ENCODE data around the gene OGFR. TPM values are rescaled to one million over a fixed set of nuclear protein-coding genes. Genes with fewer than 3 reads are reported as not detected.

OGFR gene
- total RNA-seq, 1 donor = 39.1 TPM

DNA sequence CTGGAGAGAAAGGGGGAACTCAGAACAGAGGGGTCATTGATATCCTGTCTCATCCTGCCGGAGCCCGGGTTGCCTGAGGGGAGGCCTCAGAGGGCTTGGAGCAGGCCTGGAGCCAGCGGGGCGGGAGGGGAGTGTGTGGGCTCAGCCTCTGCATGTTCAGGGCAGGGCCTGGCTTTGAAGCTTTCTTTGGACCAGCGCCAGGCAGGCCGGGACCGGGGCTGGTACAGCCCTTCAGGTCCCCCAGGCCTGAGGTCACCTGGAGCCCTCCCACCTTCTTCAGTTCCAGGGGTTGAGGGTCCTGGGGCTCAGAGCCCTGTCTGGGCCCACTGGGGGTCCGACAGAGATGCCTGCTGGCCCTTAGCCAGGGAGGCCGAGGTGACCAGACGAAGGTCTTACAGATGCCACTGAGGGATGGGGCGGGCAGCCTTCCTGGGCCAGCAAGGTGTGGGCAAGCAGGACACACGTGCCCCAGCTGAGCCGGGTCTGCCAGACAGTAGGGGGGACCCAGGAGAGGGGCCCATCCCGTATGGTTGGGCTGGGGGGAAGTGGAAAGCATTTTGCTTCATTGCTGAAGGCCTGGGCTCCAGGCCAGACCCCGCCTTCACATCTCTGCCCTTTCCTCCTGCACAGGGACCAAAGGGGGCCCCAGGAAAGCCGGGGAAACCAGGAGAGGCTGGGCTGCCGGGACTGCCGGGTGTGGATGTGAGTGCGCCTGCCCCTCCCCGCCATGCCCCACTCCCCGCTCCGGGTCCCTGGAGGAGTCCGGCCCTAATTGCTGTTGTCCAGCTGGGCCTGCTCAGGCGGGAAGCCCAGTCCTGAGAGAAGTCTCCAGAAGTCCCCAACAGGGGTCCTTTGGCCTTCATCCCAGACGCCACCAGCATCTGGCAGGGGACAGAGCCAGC, 14.2 kb downstream of the OGFR start:
- H4K20me1 ChIP-seq (ENCODE audit: insufficient read depth, low read length) = peaks cover 4% of the 10 kb centered on the region

DNA sequence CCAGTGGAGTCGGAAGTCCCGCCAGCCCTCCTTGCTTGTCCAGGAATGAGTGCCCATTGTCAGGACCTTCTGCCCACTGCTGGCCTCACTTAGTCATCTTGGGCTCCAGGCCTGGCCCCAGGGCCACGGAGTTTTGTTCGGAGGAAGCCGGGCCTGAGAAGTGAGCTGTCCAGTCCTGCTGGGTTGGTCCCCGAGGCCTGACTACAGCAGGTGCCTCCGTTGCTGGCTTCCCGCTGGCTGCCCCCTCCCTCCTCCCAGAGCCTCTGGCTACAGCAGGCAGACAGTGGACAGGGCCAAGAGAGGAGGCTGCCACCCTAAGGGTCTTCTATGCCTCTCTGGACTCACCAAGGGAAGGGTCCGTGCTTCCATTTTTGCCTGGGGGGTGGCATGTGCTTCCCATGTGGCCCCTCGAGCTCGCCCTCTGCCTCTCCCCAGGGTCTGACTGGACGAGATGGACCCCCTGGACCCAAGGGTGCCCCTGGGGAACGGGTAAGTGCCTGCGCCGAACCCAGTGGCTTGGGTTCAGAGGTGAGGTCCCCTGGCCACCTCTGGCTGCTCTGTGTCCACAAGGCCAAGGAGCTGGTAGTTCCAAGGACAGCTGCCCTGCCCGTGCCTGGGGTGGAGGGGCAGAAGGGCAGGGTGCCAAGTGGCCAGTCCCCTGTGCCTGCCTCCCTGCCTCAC, 15.0 kb downstream of the OGFR start:
- H3K79me2 ChIP-seq (ENCODE audit: insufficient read depth, low read length) = no peaks in the 10 kb centered on the region
- H4K20me1 ChIP-seq (ENCODE audit: insufficient read depth, low read length) = no peaks in the 10 kb centered on the region
- peaks cover 25% of the 10 kb centered on the region for H3K4me1 ChIP-seq (ENCODE audit: insufficient read depth, low read length)
- no peaks in the 10 kb centered on the region for H3K36me3 ChIP-seq (ENCODE audit: insufficient read depth, low read length)
- peak; percentile 100 for DNase-seq (ENCODE audit: insufficient read length, low spot score, missing footprints)
- no peak overlapping the region for H2AFZ ChIP-seq (ENCODE audit: low read length)
- peaks cover 38% of the 10 kb centered on the region for H3K27me3 ChIP-seq (ENCODE audit: insufficient read depth, low read length)
- no peak overlapping the region for H3K27ac ChIP-seq (ENCODE audit: low read depth, low read length)
- H3K4me3 ChIP-seq (ENCODE audit: insufficient read depth, low read length) = no peak overlapping the region
- TF ChIP-seq, protein P1, sequence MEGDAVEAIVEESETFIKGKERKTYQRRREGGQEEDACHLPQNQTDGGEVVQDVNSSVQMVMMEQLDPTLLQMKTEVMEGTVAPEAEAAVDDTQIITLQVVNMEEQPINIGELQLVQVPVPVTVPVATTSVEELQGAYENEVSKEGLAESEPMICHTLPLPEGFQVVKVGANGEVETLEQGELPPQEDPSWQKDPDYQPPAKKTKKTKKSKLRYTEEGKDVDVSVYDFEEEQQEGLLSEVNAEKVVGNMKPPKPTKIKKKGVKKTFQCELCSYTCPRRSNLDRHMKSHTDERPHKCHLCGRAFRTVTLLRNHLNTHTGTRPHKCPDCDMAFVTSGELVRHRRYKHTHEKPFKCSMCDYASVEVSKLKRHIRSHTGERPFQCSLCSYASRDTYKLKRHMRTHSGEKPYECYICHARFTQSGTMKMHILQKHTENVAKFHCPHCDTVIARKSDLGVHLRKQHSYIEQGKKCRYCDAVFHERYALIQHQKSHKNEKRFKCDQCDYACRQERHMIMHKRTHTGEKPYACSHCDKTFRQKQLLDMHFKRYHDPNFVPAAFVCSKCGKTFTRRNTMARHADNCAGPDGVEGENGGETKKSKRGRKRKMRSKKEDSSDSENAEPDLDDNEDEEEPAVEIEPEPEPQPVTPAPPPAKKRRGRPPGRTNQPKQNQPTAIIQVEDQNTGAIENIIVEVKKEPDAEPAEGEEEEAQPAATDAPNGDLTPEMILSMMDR (IDR thresholded peaks at IDR 0.05; ENCODE audit: extremely low read depth, low read depth, low read length) = no peak
- no peak overlapping the region for H3K4me2 ChIP-seq (ENCODE audit: insufficient read depth, low read length)
- H3K9me3 ChIP-seq (ENCODE audit: low read depth, low read length) = no peaks in the 10 kb centered on the region

More for the DNA sequence above, 14.2 kb downstream of the OGFR start:
- TF ChIP-seq, protein P1 (IDR thresholded peaks at IDR 0.05; ENCODE audit: extremely low read depth, low read depth, low read length) = no peak
- Histone ChIP-seq H3K4me2 (ENCODE audit: insufficient read depth, low read length) (no peak overlapping the region), H3K79me2 (ENCODE audit: insufficient read depth, low read length) (no peaks in the 10 kb centered on the region), H3K9me3 (ENCODE audit: low read depth, low read length) (no peaks in the 10 kb centered on the region), H3K4me3 (ENCODE audit: insufficient read depth, low read length) (no peak overlapping the region), H3K36me3 (ENCODE audit: insufficient read depth, low read length) (no peaks in the 10 kb centered on the region), H3K4me1 (ENCODE audit: insufficient read depth, low read length) (peaks cover 21% of the 10 kb centered on the region), H3K27me3 (ENCODE audit: insufficient read depth, low read length) (peaks cover 41% of the 10 kb centered on the region), H2AFZ (ENCODE audit: low read length) (no peak overlapping the region), H3K27ac (ENCODE audit: low read depth, low read length) (no peak overlapping the region)
- peak; percentile 97 for DNase-seq (ENCODE audit: insufficient read length, low spot score, missing footprints)

DNA sequence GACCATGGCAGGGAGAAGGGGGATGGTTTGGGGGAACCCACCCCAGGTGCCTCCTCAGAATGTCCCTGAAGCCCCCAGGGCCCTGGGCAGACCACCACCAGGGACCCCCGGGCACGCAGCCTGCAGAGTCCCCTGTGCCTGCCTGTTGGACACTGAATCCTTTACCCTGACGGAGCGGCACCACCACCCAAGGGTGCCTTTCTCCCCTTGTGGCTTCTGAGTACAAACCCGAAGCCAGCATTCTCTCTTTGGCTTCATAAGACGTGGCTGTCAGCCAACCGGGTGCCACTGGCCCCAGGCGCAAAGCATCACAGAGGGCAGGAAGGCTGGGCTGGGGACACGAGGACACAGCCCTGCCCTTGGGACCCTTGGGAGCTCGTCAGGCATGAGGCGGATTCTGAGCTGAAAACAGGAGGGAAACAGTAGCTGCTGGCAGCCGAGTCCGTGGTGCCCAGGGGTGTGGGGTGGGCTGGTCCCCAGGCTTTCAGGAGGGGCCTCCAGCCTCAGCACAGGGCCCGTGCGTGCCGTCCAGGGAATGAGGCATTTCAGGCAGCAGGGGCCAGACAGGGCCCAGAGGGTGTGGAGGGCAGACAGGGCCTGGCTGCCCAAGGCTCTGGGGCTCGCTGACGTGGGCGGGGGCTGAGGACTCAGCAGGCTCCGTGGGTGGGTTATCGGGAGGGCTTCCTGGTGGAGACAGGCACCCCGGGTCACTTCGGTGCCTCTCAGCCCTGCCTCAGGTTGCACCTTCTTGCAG, 15.8 kb downstream of the OGFR start:
- H3K4me3 ChIP-seq (ENCODE audit: insufficient read depth, low read length) = no peak overlapping the region
- TF ChIP-seq, protein P1 (IDR thresholded peaks at IDR 0.05; ENCODE audit: extremely low read depth, low read depth, low read length) = no peak
- peak; percentile 86 for DNase-seq (ENCODE audit: insufficient read length, low spot score, missing footprints)
- no peaks in the 10 kb centered on the region for H3K9me3 ChIP-seq (ENCODE audit: low read depth, low read length)
- no peak overlapping the region for H3K27ac ChIP-seq (ENCODE audit: low read depth, low read length)
- no peaks in the 10 kb centered on the region for H4K20me1 ChIP-seq (ENCODE audit: insufficient read depth, low read length)
- H2AFZ ChIP-seq (ENCODE audit: low read length) = no peak overlapping the region
- H3K4me2 ChIP-seq (ENCODE audit: insufficient read depth, low read length) = no peak overlapping the region
- peaks cover 33% of the 10 kb centered on the region for H3K27me3 ChIP-seq (ENCODE audit: insufficient read depth, low read length)
- no peaks in the 10 kb centered on the region for H3K36me3 ChIP-seq (ENCODE audit: insufficient read depth, low read length)
- H3K79me2 ChIP-seq (ENCODE audit: insufficient read depth, low read length) = no peaks in the 10 kb centered on the region
- H3K4me1 ChIP-seq (ENCODE audit: insufficient read depth, low read length) = peaks cover 23% of the 10 kb centered on the region
